Activated naive CD4-positive, alpha-beta T cell (primary cell): ENCODE results near the gene DTHD1.

Experiments
- DNase-seq, 4 experiments: peaks; one replicate each; lab custom pipeline; 2025; lab: John Stamatoyannopoulos, UW

Gene DTHD1

DNA sequence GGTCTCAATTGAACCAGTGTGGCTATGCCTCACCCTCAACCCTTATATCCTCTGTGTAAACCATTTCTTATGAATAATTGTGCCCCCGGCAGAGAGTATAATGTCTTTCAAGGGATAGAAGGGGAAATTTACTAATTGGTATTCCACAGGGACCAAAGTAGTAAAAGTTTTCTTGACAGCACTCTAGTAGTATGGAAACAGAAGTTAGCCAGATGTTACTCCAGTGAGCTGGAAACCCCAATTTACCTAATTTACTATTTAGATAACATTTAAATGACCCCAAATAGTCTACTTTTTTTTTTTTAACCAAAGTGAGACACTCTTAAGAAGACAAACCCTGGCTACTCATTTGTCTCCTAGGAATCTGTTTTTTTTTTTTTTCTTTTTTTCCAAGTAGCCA is 32.3 kb downstream of the DTHD1 start:
- DNase-seq, result no peak

DNA sequence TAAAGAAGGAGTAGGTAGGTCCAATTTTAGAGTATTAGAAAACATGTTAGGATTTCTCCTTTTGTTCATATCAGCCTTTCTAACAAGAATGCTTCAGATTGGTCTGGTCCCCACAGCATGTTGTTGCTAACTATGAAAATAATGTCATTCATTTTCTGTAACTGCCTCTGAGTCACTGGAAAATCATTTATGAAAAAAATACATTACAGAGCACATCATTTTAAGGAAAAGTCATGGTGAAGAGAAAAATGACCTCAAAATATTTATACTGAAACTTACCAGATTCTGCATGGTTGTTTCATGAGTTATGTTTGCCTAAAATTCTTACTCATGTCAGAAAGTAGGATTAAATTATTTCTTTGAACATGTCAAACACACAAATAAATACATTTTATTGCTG is 35.2 kb downstream of the DTHD1 start:
- no peak for DNase-seq

DNA sequence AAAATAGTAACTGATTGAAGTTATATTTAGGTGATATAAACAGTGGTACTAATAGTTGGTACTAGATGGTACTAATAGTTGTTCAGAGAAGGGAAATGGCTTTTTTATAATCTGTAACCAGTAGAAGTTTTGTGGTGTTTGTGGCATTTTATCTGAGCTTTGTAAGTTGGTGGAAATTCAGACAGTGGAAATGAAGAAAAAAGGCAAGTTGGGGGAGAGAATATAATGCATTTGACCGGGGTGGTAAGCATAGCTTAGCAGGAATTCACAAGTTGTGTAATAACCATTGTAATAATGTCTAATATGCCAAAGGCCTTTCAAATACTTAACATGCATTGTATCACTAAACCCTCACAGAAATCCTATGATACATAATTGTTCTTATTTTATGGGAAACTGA is 36.3 kb downstream of the DTHD1 start:
- no peak for DNase-seq

DNA sequence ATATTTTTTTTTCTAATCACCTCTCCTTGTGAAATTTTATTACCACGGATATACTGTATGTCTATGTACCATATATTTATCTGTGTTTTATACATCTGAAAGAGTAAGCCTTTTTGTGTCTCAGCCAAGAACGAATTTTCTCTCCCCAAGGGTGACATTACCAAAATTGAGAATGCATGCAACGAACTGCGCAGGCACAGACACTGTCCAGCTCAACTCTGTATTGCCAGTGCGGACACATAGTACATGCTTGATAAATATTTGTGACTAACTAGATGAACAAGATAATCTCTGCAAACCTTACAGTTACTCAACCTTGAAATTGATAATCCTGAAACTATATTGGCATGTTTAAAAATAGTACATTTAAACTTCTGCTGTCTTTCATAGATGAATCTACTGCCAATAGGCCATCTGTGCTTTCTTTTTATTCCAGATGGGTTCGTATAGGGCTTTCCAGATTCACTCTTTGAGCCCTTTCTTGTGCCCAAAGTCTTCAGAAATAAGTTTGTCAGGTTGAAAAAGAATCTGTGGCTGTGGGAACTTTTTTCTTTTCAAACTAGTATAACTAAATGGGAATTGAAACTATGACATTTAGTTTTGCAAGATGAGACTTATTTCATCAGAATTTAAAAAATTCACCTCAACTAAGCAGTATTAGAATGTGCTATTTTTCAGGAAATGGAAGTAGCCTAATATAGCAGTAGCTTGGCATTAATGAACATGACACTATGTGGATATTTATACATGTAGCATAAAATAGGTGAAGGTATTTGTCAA is 38.9 kb downstream of the DTHD1 start:
- no peak for DNase-seq

DNA sequence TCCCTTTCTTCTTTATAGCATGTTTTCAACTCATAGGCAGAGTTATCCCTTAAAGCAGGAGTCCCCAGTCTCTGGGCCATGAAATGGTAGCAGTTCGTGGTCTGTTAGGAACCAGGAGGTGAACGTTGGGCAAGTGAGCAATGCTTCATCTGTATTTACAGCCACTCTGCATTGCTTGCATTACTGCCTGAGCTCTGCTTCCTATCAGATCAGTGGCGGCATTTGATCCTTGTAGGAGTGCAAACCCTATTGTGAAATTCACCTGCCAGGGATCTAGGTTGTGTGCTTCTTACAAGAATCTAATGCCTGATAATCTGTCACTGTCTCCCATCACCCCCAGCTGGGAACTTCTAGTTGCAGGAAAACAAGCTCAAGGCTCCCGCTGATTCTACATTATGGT is 39.8 kb downstream of the DTHD1 start:
- no peak for DNase-seq

DNA sequence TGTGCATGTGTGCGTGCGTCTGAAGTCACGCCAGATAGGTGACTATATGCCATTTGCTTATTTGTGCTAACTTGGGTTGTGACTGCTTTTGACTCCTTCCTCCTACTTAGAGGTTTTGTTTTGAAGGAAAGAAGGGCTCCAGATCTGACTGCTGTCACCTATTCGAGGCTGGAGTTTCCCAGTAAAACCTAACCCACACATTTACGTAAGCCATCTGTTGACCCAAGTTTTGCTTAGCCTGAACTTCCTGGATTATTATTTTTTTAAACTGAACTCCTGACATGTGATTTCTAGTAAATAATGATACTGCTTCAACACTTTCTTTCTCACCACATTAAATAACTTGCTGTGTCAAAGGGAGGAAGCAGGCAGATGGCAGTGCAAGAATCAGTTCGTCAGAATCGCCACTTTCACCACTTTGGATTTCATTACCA is 41.5 kb downstream of the DTHD1 start:
- no peak for DNase-seq

DNA sequence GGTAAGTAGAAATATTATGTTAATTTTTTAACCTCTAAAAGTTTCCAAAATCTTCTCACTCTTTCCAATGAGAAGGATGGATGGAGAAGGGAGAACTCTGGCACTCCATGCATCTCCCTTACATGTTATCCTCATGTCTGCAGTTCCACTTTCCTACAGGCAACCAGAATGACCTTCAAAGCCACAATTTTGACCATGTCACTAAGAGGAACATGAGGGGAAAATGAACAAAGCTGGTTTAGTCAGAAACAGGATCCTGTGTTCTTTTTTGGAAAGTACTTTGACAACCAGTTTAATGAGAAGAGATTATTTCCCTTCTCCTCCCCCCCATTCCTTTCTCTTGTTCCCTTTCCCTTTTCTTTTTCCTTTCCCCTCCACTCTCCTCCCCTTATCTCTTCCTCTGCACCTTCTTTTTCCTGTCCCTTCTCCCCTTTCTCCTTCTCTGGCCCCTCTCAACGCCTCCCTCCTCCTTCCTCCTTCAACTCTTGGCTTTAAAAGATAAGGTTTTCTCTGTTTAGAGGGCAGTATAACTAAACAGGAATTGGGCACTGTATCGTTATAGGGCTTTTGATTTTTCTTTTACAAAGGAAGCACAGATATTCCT is 42.5 kb downstream of the DTHD1 start:
- no peak for DNase-seq

DNA sequence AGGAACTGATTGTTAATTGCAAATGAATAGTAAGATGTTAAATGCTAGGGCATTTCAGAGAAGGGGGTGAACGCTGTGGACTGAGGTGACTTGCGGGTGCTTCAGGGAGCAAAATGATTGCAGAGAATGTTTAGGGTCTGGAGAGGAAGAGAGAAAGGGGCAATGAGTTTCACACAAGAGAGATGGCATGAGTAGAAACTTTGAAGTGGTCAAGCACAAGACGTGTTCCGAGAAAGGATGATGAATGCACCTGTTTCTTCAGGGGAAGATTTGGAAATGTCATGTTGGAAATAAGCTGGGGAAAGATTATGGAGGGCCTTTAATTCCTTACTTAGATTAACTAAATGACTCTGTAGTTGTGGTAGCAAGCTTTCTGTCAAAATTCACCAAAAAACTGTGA is 43.4 kb downstream of the DTHD1 start:
- no peak for DNase-seq

DNA sequence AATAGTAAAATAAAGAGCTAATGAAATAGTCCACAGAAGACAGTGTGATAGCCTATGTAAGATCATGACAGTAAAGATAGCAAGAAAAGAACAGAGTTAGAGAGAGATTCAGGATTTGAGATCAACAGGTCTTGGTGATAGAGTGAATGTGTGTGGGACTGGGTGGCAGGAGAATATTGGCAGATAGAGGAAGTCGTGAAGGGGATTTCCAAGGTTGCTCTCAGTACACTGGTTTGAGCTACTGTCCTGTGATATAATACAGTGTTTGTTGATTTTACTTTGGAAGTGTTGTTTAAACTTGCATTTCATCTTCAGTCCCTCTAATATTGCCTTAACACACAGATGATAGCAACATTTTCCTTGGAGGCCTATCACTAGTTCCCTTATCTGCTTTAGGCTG is 44.1 kb downstream of the DTHD1 start:
- no peak for DNase-seq

DNA sequence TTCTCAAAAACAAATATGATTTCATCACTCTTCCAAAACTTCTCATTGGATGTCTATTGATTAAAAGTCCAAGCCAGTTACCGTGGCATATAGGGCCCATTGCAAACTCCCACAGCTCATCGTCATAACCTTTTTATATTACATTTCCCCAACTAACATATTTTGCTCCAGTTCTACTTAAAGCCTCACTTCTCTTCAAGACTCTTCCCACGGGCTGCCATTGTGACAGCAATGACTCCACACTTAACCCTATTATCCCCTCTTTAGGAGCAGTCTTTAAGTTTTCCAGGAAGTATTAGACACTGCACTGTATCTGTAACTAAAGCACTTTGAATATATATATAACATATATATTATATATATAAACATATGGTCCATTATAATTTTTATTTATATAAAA is 44.5 kb downstream of the DTHD1 start:
- DNase-seq, result no peak

DNA sequence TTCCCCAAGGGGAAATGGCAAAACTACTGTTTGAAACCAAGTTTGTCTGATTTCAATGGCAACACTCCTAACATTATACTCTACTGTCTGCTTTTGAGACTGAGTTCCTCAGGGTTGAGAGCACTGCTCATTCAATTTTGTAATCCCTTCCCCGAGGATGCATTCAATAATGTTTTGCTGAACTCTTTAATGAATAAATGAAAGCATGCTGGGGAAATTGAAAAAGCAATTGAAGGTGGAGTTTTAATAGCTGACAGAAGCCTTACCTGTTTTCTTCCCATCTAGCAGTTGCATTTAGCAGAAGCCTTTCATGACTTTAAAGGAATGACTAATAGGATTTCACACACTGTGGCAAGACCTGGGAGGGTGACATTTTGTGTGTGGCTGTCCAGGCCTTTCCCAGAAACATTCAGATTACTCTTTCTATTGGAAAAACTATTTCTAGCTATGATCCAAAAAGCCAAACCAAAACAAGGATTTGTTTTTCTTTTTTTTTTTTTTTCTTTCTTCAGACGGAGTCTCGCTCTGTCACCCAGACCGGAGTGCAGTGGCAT is 45.1 kb downstream of the DTHD1 start:
- no peak for DNase-seq

DNA sequence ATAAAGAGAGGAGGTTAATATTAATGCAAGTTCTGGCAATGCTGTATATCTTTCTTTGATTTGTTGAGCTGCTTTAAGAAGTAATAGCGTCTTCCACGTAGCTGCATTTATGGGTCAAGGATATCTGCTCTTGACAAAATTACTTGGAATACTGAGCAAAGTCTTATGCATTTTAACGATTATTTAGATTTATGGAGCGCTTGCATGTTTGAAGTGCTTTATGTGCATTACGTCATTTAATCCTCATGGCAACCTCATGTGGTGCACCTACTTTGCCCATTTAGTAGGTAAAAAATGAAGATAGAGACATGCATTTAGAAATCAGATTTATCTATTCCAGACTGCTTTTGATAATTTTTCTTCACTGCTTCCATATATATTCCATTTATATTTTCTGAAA is 46.0 kb downstream of the DTHD1 start:
- no peak for DNase-seq

DNA sequence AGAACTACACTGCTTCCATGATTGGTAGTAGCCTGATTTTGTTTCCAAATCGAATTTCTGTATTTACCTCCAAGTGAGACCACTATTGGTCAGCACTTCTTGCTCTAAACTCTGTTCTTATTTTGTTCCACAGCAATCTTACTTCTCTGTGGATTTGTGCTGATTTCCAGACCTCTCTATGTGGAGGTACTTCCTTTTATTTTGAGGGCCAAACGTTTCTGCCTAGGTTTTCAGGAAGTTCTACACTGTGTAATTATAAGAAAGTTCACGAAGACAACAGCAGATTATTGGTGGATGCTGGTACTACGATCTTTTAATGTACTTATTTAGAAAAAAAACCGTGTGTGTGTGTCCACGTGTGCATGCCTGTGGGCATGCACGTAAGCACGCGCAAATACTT is 46.7 kb downstream of the DTHD1 start:
- no peak for DNase-seq

DNA sequence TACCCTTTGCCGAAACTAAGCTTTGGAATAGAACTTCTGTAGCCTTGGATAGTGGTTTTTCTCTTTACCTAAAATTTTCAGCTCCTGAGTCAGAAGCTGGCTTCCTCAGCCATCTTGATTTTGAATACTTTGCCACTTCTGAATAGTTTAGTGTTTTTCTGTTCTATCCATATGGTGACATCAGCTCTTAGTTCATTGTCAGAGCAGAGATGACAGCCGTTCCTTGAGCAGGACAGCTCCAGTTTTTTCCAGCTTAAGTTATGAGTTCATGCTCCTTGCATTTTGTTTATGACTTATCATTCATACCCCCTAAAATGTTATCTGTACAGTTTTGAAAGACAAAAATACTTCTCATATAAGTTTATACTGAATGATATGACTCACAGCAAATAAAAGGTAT is 47.8 kb downstream of the DTHD1 start:
- DNase-seq, result no peak

DNA sequence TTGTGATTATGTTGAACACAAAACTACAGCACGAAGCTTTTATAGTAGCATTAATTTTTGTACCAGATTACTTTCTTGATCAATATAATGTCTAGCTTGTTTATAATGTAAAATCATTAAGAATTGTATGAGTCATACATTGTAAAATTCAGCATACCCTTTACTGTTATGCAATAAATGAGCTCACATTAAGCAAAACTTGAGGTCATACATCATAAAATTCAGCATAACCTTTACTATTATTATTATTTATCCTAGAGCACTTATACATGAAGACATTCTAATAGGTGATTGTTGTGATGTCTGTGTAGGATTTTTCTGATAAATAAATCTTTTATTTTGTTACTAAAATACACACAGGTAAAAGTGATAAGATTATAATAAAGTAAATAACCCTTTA is 49.4 kb downstream of the DTHD1 start:
- DNase-seq, result no peak

DNA sequence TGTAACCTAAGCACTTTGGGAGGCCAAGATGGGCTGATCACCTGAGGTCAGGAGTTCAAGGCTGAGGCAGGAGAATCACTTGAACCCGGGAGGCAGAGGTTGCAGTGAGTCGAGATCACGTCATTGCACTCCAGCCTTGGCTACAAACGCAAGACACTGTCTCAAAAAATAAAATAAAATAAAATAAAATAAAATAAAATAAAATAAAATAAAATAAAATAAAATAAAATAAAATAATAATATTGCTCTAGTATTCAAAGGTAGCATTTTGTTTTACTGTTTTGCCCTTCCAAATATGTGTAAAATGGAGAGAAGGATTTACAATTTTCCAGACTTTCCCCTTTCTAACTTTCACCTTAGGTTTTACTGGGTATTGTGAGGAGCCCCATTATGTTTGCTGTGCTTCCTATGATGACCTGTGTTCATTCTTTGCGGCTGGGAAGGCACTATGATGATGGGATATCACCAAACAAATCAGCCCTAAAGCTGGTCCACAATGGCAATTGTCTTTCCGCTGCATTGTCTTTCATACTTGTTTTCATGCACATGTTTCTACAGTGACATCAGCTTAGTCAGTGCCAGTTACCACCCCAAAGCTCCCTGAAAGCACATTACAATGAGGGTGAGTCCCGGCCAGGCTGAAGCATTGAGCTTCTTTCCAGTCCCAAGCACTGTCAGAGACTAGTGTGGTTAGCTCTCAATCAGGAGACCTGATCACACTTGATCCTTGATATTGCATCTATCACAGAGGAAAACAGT is 50.8 kb downstream of the DTHD1 start:
- DNase-seq, result no peak

DNA sequence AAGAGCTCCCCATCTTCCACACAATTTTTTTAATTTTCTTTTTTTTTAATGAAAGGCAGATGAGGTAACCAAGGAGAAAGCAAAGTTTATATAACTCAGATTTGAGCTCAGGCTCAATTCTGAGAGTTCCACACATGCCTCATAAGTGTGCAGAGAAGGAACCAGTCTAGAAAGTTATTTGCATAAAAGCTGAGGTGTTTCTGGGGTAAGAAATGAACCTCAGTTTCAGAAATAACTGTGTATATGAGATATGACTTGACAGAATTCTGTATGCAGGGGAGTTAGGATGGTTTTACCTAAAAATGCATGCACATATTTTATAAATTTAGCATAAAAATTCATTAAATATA is 51.3 kb downstream of the DTHD1 start:
- DNase-seq, result no peak

DNA sequence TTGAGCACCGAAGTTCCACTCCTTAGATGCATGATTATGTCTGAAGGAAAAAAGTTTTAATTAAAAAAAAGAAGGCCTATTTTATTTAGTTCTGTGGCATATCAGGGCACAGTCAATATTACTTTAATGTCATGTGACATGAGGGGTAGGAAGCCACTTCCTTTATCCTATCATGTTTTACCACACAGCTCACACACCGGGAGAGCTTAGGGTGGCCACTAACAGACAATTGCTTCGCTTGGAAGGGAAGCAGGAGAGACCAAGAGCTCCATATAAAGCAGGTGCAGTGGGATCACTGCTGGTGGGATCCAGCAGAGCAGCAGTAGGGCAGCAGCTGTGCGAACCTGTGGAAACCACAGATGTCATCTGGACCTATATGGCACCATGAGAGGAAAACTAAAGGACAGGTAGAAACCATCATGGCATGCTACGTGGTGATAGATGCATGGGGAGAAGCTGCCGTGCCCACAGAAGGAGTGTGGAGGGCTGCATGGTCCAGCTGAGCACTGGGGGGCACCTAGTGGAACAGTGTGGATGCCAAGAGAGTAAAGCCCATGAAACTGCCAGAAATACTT is 52.0 kb downstream of the DTHD1 start:
- DNase-seq, result no peak

DNA sequence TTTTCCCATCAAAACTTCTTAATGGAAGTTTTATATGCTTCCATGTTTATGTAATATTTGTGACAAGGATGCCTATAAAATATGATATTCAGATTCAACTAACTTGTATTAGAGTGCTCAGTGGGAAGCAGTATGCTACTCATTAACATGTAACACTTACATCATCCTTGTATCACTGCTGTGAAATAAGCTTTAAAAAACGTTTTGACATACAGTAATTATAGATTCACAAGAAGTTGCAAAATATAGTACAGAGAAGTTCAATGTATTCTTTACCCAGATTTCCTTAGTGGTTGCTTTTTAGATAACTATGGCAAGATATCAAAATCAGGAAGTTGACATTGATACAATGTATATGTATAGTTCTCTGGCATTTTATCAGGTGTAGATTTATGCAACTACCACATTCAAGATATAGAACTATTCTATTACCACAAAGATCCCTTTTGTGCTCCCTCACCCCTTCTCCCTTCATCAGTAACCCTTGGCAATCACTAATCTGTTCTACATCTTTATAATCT is 56.3 kb downstream of the DTHD1 start:
- DNase-seq, result no peak

DNA sequence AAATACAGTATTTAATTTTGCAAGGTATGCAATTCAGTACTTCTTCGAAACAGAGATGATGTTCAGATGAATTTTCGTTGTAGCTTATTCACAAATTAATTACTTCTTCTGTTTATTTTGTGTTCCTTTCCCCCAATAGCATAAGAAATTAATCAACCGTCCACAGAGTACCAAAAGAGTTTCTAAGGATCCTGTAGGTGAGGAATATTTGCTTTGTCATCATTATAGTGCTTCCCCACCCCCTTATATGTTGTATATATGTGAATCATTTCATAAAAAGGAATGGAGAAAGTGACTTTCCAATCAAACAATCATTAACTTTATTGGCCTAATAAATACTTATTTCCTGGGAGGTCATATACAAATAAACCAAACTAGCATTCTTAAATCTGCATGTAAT is 57.6 kb downstream of the DTHD1 start:
- DNase-seq, result no peak

DNA sequence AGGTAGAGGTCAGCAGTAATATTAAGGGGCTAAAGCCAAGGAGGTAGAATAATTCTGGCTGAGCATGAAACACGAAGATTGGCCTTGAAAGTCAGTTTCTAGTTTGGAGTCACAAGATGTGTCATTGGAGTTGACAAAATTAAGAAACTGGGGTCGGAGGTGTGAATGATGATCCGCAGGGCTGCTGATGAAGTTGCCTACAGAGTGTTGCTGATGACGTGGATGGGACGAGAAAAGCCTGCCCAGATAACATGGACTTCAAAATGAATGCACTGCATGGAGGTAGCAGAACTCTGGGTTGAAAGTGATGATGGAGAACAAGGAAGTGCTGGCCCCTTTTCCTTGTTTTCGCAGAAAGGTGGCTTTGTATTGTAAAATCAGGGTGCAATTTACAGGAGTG is 60.5 kb downstream of the DTHD1 start:
- DNase-seq, result no peak

DNA sequence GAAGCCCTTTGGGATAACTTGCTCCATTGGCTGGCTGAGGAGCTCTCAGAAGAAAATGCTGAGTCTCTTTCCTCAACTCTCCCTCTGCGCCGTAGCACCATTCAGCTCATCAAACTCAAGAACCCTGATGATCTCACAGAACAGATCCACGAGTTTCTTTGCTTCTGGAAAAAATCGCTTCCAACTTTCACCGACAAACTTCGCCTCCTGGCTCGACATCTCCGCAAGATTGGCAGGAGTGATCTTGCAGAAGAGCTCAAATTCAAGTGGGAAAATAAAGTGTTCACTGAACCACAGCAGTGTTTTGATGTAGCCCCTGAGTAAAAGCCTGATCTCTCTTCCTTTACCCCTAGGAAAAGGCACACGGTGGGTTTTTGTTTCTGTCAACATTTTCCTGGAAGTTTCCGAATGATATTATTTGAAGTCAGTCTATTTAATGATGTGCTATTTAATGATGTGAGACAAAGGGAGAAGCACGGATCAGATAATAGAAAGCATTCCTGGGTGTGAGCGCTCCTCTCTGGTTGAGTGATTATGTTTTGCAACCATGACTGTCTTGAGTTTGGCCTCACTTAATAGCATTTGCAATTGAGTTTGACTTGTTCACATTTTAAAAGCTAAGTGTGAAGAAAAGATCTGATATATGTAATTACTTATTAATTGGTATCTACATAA is 62.2 kb downstream of the DTHD1 start:
- DNase-seq, result no peak
